ENCODE measurements around the gene TMX1.
A peak's percentile ranks its signal among the peaks of the same experiment; 100 is the strongest.

The TMX1 gene

DNA sequence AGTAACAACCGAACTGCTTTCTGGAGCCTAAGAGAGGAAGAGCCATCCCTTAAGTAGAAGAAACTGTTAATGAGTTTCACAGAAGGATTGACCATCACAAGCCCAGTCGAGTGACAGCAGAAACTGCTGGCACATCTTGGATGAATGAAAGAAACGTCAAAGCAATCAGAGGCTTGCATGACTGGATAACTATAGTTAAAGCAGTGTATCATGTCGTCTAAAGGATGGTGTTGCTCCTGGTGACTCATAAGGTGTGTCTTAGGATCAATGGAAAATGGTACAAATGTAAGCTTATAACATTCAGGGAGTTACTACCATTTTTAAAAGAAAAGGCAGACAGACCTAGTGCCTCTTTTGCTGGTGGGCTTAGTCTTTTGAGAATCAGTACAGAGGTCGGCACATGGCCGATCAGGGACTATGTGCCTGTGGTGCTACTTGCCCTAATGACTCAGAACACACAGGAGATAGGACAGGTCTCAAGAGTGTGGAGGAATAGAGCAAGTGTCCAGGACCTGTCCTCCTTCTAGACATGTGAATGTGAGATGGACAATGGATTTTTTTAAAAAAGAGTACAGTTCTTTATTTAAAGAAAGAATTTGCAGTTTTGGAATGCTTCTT, 55.7 kb downstream of the TMX1 start:
- no peak for DNase-seq

DNA sequence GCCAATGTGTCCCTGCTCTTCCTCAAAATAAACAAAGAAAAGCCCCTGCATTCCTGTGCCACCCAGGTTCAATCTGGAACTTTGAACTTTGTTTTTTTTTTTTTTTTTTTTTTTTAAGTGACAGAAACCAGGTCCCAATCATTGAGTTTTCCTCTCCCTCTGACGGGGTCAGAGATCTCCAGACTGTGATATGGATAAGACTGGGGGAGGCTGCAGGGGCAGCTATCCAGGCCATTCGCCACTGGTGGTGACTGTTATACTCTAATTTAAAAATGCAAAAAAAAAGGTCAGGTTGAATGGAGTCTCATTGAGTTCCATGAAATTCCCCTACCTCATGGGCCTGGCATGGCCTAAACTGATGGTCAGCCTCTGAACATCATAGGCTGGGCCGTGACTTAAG, 57.0 kb downstream of the TMX1 start:
- no peak for DNase-seq

DNA sequence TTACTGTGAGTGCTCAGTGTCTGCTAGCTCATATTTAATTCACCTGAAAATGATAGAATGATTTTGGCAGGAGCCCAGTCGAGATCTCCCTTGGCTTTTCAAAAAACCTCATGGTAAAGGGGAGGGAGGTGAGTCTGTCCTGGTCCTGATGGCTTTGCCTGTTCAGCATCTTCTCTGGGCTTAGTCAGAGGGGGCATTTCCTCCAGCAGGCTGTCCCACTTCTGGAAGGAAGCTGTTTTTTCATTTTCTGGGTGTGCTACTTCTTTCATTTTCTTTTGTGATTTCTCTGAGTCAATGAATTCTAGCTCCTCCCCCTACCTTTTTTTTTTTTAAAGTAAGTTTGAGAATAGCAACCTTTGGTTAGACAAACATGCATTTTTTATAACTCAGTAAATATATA, 58.8 kb downstream of the TMX1 start:
- no peak for DNase-seq

- no peak for DNase-seq
Measured at GRCh38 chr14:51302295-51303030, 62.4 kb downstream of the TMX1 start.

DNA sequence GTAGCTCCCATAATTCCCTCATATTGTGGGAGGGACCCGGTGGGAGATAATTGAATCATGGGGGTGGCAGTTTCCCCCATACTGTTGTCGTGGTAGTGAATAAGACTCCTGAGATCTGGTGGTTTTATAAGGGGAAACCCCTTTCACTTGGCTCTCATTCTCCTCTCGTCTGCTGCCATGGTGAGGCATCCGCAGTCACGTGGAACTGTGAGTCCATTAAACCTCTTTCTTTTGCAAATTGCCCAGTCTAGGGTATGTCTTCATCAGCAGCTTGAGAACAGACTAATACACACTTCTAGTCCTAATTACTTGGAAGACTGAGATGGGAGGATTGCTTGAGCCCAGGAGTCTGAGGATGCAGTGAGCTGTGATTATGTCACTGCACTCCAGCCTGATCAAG, 64.4 kb downstream of the TMX1 start:
- DNase-seq, result peak; percentile 36

GRCh38 chr14:51304941-51305340, 64.9 kb downstream of the TMX1 start:
- DNase-seq, result peak; percentile 95

- no peak for DNase-seq
Measured at GRCh38 chr14:51305751-51306150, 65.7 kb downstream of the TMX1 start.
